Stimulated activated CD4-positive, alpha-beta T cell treated with anti-CD3 and anti-CD28 coated beads, Interleukin-1b, Interleukin-23, amount 100 ng/mL, for 48 hours (primary cell): ENCODE results near the gene LYSMD3.
"Not testable (repeated sequence)": the region's sequence is repeated elsewhere in the genome, so short reads cannot be mapped to it uniquely, and the experiment has no call there.

Experiments
- DNase-seq: peaks from one replicate; pipeline ENCODE4 v3.0.0-alpha.2; 2020

LYSMD3 gene

GRCh38 chr5:90529194-90529938, at the start of gene LYSMD3:
Gene LYSMD3 (minus strand): TSS chr5:90529584. CDS start chr5:90525289, 4,295 bp downstream.
- DNase-seq, result peak; percentile 94

DNA sequence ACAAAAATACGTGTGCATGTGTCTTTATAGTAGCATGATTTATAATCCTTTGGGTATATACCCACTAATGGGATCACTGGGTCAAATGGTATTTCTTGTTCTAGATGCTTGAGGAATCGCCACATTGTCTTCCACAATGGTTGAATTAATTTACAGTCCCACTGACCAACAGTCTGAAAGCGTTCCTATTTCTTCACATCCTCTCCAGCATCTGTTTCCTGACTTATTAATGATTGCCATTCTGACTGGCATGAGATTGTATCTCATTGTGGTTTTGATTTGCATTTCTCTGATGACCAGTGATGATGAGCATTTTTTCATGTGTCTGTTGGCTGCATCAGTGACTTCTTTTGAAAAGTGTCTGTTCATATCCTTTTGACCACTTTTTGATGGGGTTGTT, 47.2 kb upstream of the LYSMD3 start:
- not testable (repeated sequence) for DNase-seq

GRCh38 chr5:90575712-90576111, 46.3 kb upstream of the LYSMD3 start:
- no peak for DNase-seq

GRCh38 chr5:90571147-90571773, 41.9 kb upstream of the LYSMD3 start:
- DNase-seq, result no peak

DNA sequence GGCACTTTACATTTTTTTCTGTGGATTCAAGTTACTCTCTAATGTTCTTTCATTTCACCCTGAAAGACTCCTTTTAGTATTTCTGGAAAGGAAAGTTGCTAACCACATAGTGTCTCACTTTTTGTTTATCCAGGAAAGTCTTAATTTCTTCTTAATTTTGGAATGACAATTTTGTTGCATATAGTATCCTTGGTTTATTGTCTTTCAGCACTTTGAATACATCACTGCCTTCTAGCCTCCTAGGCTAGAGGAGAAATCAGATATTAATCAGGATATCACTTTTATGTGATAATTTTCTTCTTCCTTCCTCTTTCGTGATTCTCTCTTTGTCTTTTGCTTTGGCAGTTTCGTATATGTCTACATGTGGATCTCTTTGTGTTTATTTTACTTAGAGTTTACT, 40.6 kb upstream of the LYSMD3 start:
- DNase-seq, result no peak

- no peak for DNase-seq
Measured at GRCh38 chr5:90569084-90569483, 39.7 kb upstream of the LYSMD3 start.

GRCh38 chr5:90565491-90565890, 36.1 kb upstream of the LYSMD3 start:
- no peak for DNase-seq

DNA sequence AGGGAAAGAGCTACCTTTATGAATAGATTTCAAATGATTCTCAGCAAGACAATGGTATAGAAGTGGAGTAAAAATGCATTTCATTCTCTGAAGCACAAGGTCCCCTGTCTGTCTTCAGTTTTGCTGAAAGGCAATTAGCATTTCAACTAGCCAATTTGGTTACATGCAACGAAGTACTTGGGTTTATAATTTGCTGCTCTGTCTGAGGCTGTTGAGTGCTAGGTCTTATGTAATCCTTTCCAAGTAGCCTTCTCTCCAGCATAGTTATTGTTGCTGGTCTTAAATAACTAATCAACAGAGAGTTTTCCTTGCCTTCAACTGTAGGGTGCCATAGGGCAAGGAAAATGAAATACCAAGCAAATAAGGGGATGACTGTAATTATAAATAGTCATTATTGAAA, 33.7 kb upstream of the LYSMD3 start:
- DNase-seq, result no peak

DNA sequence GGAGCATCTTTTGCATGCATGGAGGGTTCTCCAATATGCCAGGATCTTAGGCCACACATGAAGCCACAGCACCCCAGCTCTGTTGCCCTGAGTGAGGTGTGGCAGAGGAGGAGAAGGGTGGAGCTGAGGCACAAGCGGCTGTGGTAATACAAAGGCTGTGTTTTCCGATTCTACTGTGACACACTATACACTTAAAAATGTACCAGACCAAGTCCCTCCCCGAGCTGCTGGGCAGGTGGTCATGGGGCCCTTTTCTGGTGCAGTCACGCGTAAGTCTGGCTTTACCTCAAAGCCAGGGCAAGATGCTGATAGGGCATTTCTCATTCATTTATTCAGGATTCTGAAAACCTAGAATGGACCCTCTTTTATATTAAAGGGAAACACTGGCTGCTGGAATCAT, 33.0 kb upstream of the LYSMD3 start:
- DNase-seq, result no peak

GRCh38 chr5:90561766-90562165, 32.4 kb upstream of the LYSMD3 start:
- DNase-seq, result no peak

DNA sequence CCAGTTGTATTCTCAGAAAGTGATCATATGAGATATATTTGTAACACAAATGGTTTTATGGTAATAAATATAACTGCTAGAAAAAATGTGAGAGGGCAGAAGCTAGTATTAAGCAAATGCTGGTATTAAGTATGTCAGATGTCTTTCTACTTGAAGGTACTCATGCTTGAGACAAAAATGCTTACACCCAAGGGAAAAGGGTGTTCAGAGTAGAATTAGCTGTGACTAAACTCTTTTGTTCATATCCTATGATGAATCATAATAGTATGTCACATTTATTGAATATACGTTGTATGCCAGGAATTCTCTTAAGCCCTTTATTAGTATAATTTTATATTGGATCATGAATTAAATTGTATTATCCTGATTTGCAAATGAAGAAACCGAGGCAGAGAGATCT, 31.4 kb upstream of the LYSMD3 start:
- no peak for DNase-seq

DNA sequence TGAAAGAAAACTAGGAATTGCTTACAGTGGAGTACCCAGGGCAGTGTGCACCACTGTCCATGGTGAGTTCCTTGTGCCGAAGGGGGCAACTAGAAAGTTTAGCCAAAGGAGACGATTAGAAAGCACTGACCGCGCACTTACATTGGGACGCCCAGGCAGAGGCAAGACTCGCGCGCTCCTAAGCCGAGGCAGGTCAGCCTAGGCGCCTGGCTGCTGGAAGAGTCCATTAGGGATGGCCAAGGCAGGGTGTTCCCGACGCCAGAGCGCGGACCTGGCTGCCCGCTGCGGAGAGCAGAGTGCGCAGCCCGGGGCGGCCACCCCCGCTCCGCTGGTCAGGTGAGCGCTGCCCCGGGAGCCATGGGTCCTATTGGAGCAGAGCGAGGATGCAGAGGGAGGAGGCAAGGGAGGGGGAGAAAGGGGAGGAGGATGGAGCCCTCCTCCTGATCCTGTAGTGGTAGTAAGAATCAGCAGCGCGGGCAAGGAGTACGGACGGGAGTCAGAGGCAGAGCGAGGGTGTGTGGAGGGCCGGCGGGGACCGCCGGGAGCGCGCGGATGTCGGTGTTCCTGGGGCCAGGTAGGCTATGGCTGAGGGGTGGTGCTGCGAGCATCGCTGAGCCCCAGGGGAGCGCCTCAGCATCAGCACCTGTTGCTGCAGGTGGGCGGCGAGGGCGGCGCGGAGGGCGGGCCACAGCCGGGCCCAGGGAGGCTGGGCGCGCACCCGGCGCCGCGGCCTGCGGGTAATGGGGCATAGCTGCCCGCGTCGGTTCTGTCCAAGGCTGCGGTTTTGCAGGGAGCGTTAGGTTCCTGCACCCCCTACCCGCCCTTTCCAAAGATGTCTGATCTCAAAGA, 29.2 kb upstream of the LYSMD3 start, which contains the start of gene ADGRV1:
TSS of gene ADGRV1 (plus strand) at position 454 of the 849 bp plus-strand sequence. CDS start at position 553, 99 bp downstream.
- DNase-seq, result no peak

DNA sequence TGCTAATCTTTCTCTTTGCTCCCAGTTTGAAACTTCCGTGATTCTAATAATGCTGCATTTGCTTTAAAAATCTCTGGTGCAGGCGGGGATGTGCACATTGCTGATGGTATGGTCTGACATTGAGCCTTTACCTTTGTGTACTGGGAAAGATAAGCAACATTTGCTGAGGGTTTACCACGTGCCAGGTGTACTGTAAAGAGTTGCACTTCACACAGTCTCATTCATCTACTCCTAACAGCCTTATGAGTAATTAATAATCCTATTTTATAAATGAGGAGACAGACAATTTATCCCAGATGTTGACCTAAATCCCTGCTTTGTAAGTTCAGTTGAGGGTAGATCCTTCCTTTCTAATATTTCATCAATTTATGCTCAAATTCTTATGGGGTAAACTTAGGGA, 28.5 kb upstream of the LYSMD3 start:
- DNase-seq, result no peak

- no peak for DNase-seq
Measured at GRCh38 chr5:90557391-90557790, 28.0 kb upstream of the LYSMD3 start.

- DNase-seq, result no peak
Measured at GRCh38 chr5:90555666-90556065, 26.3 kb upstream of the LYSMD3 start.

DNA sequence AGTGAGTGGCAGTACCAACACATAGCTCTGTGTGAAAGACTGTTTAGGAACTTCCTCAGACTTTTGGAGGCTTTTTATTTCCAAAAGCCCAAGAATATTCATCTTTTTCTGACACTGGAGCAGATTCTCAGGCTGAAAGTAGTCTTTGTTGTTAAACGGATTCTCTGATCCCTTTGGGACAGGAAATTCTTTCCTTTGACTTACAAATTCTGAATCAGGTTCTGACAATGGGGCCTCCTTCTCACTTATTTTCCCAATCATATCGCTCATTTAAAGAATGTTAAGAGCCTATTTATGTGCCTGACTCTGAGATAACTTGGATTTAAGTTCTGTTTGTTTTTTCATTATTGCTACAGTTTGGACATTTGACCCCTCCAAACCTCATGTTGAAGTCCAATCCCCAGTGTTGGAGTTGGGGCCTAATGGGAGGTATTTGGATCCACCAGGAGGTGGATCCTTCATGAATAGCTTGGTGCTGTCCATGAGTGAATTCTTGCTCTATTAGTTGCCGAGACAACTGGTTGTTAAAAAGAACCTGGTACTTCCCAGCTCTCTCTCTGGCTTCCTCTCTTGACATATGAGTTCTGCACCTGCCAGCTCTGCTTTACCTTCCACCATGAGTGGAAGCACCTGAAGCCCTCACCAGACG, 25.1 kb upstream of the LYSMD3 start:
- DNase-seq, result no peak

GRCh38 chr5:90553711-90554110, 24.3 kb upstream of the LYSMD3 start:
- DNase-seq, result no peak

DNA sequence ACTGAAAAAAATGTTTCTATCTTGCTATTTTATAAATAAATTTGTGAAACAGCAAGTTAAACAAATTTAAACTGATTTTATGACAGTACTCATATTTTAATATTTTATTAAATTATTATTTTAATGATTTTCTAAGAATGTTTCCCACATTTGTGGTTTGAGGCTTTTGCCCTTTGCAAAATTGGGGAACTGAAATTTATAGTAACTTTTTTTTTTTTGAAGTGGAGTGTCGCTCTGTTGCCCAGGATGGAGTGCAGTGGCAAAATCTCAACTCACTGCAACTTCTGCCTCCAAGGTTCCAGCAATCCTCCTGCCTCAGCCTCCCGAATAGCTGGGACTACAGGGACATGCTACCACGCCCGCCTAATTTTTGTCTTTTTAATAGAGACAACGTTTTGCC, 22.0 kb upstream of the LYSMD3 start:
- no peak for DNase-seq

GRCh38 chr5:90550963-90551362, 21.6 kb upstream of the LYSMD3 start:
- DNase-seq, result no peak

- DNase-seq, result no peak
Measured at GRCh38 chr5:90549729-90550275, 20.4 kb upstream of the LYSMD3 start.

- no peak for DNase-seq
Measured at GRCh38 chr5:90549223-90549622, 19.8 kb upstream of the LYSMD3 start.

DNA sequence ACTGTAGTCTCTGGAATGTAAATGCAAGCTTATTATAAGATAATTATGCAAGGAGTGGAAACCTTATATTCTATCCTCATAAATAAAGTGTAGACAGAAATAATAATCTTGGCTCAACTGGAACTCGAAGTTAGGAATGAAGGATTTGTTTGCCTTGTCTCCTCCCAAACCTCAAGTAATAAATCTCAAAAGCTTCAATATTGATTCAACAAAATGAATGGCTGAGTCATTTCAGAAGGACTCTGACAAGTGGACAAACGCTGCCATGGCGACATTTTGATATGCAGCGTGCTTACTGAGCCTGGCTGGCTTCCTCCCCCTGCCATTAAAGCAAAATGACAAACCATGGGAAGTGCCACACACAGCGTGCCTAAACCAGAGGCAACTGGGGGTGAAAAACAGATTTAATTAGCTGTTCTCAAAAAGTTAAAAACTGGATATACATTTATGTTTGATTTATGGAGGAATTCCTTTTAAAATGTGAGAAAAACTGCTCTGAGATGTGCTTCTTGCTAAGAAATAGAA, 18.7 kb upstream of the LYSMD3 start:
- DNase-seq, result no peak
